ENCODE results near the gene MMEL1. TPM values are rescaled to one million over a fixed set of nuclear protein-coding genes. Genes with fewer than 3 reads are reported as not detected.

Gene MMEL1
- total and polyA plus RNA-seq, 2 of the 13 experiments (the other 11 are each of a cell fraction or from before 2014, with no cell fraction given) = 0.48 TPM; not detected in 1

GRCh38 chr1:2543543-2544092 lies 89.2 kb downstream of the MMEL1 start (continued):
- no peak for TF ChIP-seq ZFP37 (CRISPR knock-in tag; IDR thresholded peaks at IDR 0.05; ENCODE audit: borderline replicate concordance)
- TF ChIP-seq CC2D1A (CRISPR knock-in tag; IDR thresholded peaks at IDR 0.05) = no peak
- TF ChIP-seq ZFX (CRISPR knock-in tag; IDR thresholded peaks at IDR 0.05; ENCODE audit: low read depth) = peak; percentile 58
- TF ChIP-seq, protein P1, sequence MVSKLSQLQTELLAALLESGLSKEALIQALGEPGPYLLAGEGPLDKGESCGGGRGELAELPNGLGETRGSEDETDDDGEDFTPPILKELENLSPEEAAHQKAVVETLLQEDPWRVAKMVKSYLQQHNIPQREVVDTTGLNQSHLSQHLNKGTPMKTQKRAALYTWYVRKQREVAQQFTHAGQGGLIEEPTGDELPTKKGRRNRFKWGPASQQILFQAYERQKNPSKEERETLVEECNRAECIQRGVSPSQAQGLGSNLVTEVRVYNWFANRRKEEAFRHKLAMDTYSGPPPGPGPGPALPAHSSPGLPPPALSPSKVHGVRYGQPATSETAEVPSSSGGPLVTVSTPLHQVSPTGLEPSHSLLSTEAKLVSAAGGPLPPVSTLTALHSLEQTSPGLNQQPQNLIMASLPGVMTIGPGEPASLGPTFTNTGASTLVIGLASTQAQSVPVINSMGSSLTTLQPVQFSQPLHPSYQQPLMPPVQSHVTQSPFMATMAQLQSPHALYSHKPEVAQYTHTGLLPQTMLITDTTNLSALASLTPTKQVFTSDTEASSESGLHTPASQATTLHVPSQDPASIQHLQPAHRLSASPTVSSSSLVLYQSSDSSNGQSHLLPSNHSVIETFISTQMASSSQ (IDR thresholded peaks at IDR 0.05; ENCODE audit: low read depth) = no peak
- TF ChIP-seq, protein P1 (CRISPR knock-in tag; IDR thresholded peaks at IDR 0.05; ENCODE audit: borderline replicate concordance) = peak; percentile 49; the same call in 1 of the 2 replicates
- TF ChIP-seq FOXO1 (CRISPR knock-in tag; IDR thresholded peaks at IDR 0.05) = no peak
- TF ChIP-seq ZMAT3 (CRISPR knock-in tag; conservative IDR thresholded peaks at IDR 0.05) = no peak
- TF ChIP-seq SIX1 (CRISPR knock-in tag; IDR thresholded peaks at IDR 0.05; ENCODE audit: borderline replicate concordance) = no peak
- TF ChIP-seq RAD51 (IDR thresholded peaks at IDR 0.05; ENCODE audit: borderline replicate concordance) = no peak
- TF ChIP-seq PCBP1 (IDR thresholded peaks at IDR 0.05; ENCODE audit: borderline replicate concordance, low read depth, low read length) = no peak
- TF ChIP-seq CREB3 (CRISPR knock-in tag; IDR thresholded peaks at IDR 0.05) = no peak
- no peak for TF ChIP-seq PAWR (CRISPR knock-in tag; IDR thresholded peaks at IDR 0.05; ENCODE audit: borderline replicate concordance)
- TF ChIP-seq KDM5A (IDR thresholded peaks at IDR 0.05; ENCODE audit: borderline replicate concordance, low read length) = no peak
- TF ChIP-seq FOXA3 (CRISPR knock-in tag; IDR thresholded peaks at IDR 0.05) = no peak
- 0 out of 2 replicates have a peak, but pooled peaks have one; percentile 28 for TF ChIP-seq ZNF747 (CRISPR knock-in tag; IDR thresholded peaks at IDR 0.05; ENCODE audit: borderline replicate concordance)
- TF ChIP-seq ZNF782 (CRISPR knock-in tag; IDR thresholded peaks at IDR 0.05; ENCODE audit: borderline replicate concordance) = 0 out of 2 replicates have a peak, but pooled peaks have one; percentile 49
- TF ChIP-seq TGIF2 (CRISPR knock-in tag; IDR thresholded peaks at IDR 0.05) = no peak
- TF ChIP-seq REL (CRISPR knock-in tag; conservative IDR thresholded peaks at IDR 0.05) = no peak
- TF ChIP-seq, protein P2, sequence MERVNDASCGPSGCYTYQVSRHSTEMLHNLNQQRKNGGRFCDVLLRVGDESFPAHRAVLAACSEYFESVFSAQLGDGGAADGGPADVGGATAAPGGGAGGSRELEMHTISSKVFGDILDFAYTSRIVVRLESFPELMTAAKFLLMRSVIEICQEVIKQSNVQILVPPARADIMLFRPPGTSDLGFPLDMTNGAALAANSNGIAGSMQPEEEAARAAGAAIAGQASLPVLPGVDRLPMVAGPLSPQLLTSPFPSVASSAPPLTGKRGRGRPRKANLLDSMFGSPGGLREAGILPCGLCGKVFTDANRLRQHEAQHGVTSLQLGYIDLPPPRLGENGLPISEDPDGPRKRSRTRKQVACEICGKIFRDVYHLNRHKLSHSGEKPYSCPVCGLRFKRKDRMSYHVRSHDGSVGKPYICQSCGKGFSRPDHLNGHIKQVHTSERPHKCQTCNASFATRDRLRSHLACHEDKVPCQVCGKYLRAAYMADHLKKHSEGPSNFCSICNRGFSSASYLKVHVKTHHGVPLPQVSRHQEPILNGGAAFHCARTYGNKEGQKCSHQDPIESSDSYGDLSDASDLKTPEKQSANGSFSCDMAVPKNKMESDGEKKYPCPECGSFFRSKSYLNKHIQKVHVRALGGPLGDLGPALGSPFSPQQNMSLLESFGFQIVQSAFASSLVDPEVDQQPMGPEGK (CRISPR knock-in tag; IDR thresholded peaks at IDR 0.05) = peak; percentile 54; the same call in 1 of the 2 replicates
- 0 out of 2 replicates have a peak, but pooled peaks have one; percentile 21 for TF ChIP-seq HDAC1 (CRISPR knock-in tag; IDR thresholded peaks at IDR 0.05)
- TF ChIP-seq, protein P3, sequence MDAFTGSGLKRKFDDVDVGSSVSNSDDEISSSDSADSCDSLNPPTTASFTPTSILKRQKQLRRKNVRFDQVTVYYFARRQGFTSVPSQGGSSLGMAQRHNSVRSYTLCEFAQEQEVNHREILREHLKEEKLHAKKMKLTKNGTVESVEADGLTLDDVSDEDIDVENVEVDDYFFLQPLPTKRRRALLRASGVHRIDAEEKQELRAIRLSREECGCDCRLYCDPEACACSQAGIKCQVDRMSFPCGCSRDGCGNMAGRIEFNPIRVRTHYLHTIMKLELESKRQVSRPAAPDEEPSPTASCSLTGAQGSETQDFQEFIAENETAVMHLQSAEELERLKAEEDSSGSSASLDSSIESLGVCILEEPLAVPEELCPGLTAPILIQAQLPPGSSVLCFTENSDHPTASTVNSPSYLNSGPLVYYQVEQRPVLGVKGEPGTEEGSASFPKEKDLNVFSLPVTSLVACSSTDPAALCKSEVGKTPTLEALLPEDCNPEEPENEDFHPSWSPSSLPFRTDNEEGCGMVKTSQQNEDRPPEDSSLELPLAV (CRISPR knock-in tag; conservative IDR thresholded peaks at IDR 0.05; ENCODE audit: low read depth) = no peak
- TF ChIP-seq JARID2 (CRISPR knock-in tag; IDR thresholded peaks at IDR 0.05; ENCODE audit: insufficient replicate concordance) = no peak

All from HepG2 (cell line).